ENCODE measurements around the gene ARL11. TPM values are rescaled to one million over a fixed set of nuclear protein-coding genes. Genes with fewer than 3 reads are reported as not detected.
"Not testable (repeated sequence)": the region's sequence is repeated elsewhere in the genome, so short reads cannot be mapped to it uniquely, and the experiment has no call there.

Gene ARL11
- total RNA-seq, 1 experiment from 2014 or later = not detected

GRCh38 chr13:49612042-49612441 is 16.3 kb upstream of the ARL11 start:
- not testable (repeated sequence) for DNase-seq (ENCODE audit: low read depth)

- DNase-seq (ENCODE audit: low read depth) = no peak
These were observed 12.3 kb upstream of the ARL11 start for GRCh38 chr13:49615836-49616675.

- no peak for DNase-seq (ENCODE audit: low read depth)
These were observed 11.6 kb upstream of the ARL11 start for GRCh38 chr13:49616676-49617065.

GRCh38 chr13:49620170-49620621 is 8.1 kb upstream of the ARL11 start:
- DNase-seq (ENCODE audit: low read depth) = no peak

- no peak for DNase-seq (ENCODE audit: low read depth)
These were observed 5.9 kb upstream of the ARL11 start for GRCh38 chr13:49622174-49622946.

- DNase-seq (ENCODE audit: low read depth) = no peak
These were observed 4.1 kb upstream of the ARL11 start for GRCh38 chr13:49624229-49624628.

GRCh38 chr13:49625392-49626079 is 2.8 kb upstream of the ARL11 start:
- DNase-seq (ENCODE audit: low read depth) = no peak

- no peak for DNase-seq (ENCODE audit: low read depth)
These were observed 1.1 kb downstream of the ARL11 start for GRCh38 chr13:49629196-49629938.

- DNase-seq (ENCODE audit: low read depth) = no peak
These were observed 1.6 kb downstream of the ARL11 start for GRCh38 chr13:49629947-49630346.

- DNase-seq (ENCODE audit: low read depth) = no peak
These were observed 2.3 kb downstream of the ARL11 start for GRCh38 chr13:49630580-49630979.

GRCh38 chr13:49632156-49632555 is 3.8 kb downstream of the ARL11 start:
- DNase-seq (ENCODE audit: low read depth) = no peak

- no peak for DNase-seq (ENCODE audit: low read depth)
These were observed 5.4 kb downstream of the ARL11 start for GRCh38 chr13:49633710-49634109.

GRCh38 chr13:49635599-49636433 is 7.5 kb downstream of the ARL11 start:
- no peak for DNase-seq (ENCODE audit: low read depth)

- DNase-seq (ENCODE audit: low read depth) = no peak
These were observed 8.4 kb downstream of the ARL11 start for GRCh38 chr13:49636705-49637104.

GRCh38 chr13:49638030-49638743 is 9.9 kb downstream of the ARL11 start:
- no peak for DNase-seq (ENCODE audit: low read depth)

- DNase-seq (ENCODE audit: low read depth) = no peak
These were observed 10.4 kb downstream of the ARL11 start for GRCh38 chr13:49638744-49639072.

- peak; percentile 31 for DNase-seq (ENCODE audit: low read depth)
These were observed 13.5 kb downstream of the ARL11 start for GRCh38 chr13:49641801-49642291.

- DNase-seq (ENCODE audit: low read depth) = no peak
These were observed 14.8 kb downstream of the ARL11 start for GRCh38 chr13:49643035-49643646.

GRCh38 chr13:49645451-49645850 is 17.1 kb downstream of the ARL11 start:
- DNase-seq (ENCODE audit: low read depth) = no peak

GRCh38 chr13:49646688-49647087 is 18.4 kb downstream of the ARL11 start:
- no peak for DNase-seq (ENCODE audit: low read depth)
